DND-41 (cell line): ENCODE results near the gene TALDO1.

Experiments used
- ATAC-seq: fragments of 200-7000 bp; cut with Tn5 transposase; 3 replicates; pipeline ENCODE4 v1.9.1; 2021; ENCODE audit warnings: low read depth; ENCODE audit not compliant: insufficient read depth
- DNase-seq: peaks from one replicate; pipeline ENCODE4 v3.0.0-alpha.2; 2020
- H2AFZ ChIP-seq: 2 replicates; pipeline ENCODE4 v1.6.0; 2012; ENCODE audit warnings: low read depth, low read length
- H3K27ac ChIP-seq: 2 replicates; pipeline ENCODE4 v1.5.1; 2012; ENCODE audit warnings: low read length, inconsistent platforms
- H3K27me3 ChIP-seq: fragments of 200-600 bp; sonication (generic); 2 replicates; pipeline ENCODE4 v1.6.0; 2012; ENCODE audit warnings: low read length, mild to moderate bottlenecking, inconsistent platforms; ENCODE audit not compliant: insufficient read depth, poor library complexity
- H3K36me3 ChIP-seq: 2 replicates; pipeline ENCODE4 v1.5.1; 2012; ENCODE audit warnings: low read length, inconsistent platforms; ENCODE audit not compliant: insufficient read depth
- H3K4me1 ChIP-seq: 2 replicates; pipeline ENCODE4 v1.5.1; 2012; ENCODE audit warnings: mild to moderate bottlenecking, low read length; ENCODE audit not compliant: insufficient read depth
- H3K4me2 ChIP-seq: 2 replicates; pipeline ENCODE4 v1.6.0; 2012; ENCODE audit warnings: mild to moderate bottlenecking, moderate library complexity, low read length, inconsistent platforms; ENCODE audit not compliant: insufficient read depth
- H3K4me3 ChIP-seq, 2 experiments: fragments of 200-600 bp in 1 of 2; shearing (Covaris generic) in 1 of 2; 2 replicates each; pipeline ENCODE4 v1.5.1; 2012 to 2016; ENCODE audit warnings: inconsistent platforms in 2 of 2, low read length in 2 of 2, mild to moderate bottlenecking in 2 of 2, low read depth in 1 of 2, moderate library complexity in 1 of 2
- H3K79me2 ChIP-seq: 2 replicates; pipeline ENCODE4 v1.6.0; 2012; ENCODE audit warnings: low read length, inconsistent platforms; ENCODE audit not compliant: insufficient read depth
- H3K9ac ChIP-seq: 2 replicates; pipeline ENCODE4 v1.6.0; 2012; ENCODE audit warnings: low read depth, mild to moderate bottlenecking, inconsistent platforms, low read length, moderate library complexity
- H3K9me3 ChIP-seq: 2 replicates; pipeline ENCODE4 v1.5.1; 2012; ENCODE audit warnings: low read length, moderate library complexity, mild to moderate bottlenecking, inconsistent platforms; ENCODE audit not compliant: insufficient read depth, severe bottlenecking
- H4K20me1 ChIP-seq: 2 replicates; pipeline ENCODE4 v1.6.0; 2012; ENCODE audit warnings: low read length; ENCODE audit not compliant: insufficient read depth
- CTCF ChIP-seq: IDR thresholded peaks from 2 replicates; pipeline ENCODE4 v1.5.1; 2012; ENCODE audit warnings: borderline replicate concordance, low read length, moderate library complexity, mild to moderate bottlenecking; ENCODE audit not compliant: poor library complexity, severe bottlenecking; ENCODE audit errors: extremely low read depth
- EZH2 ChIP-seq: IDR thresholded peaks from 3 replicates; pipeline ENCODE4 v1.6.1; 2012; ENCODE audit warnings: borderline replicate concordance, low read depth, mild to moderate bottlenecking, moderate library complexity, low read length, inconsistent platforms; ENCODE audit not compliant: severe bottlenecking

TALDO1 gene

GRCh38 chr11:794013-794765 is 46.9 kb downstream of the TALDO1 start:
- ATAC-seq (no peak), DNase-seq (no peak)
- H3K4me1 ChIP-seq = peaks cover 37% of the 10 kb centered on the region
- peaks cover 33% of the 10 kb centered on the region for H3K36me3 ChIP-seq
- H4K20me1 ChIP-seq = peaks cover 43% of the 10 kb centered on the region
- 0 out of 2 replicates have a peak overlapping the region, but pooled peaks have one; percentile 14 for H3K4me2 ChIP-seq
- peaks cover 20% of the 10 kb centered on the region for H3K79me2 ChIP-seq
- H3K27ac ChIP-seq = no peak overlapping the region
- H3K4me3 ChIP-seq = no peak overlapping the region
- no peaks in the 10 kb centered on the region for H3K9me3 ChIP-seq
- H2AFZ ChIP-seq = no peak overlapping the region
- H3K27me3 ChIP-seq = no peaks in the 10 kb centered on the region
- H3K9ac ChIP-seq = no peak overlapping the region
- TF ChIP-seq EZH2 (no peak), CTCF (no peak)

- H4K20me1 ChIP-seq = peaks cover 48% of the 10 kb centered on the region
- peak overlapping the region; percentile 86 for H3K9ac ChIP-seq
- peaks cover 20% of the 10 kb centered on the region for H3K79me2 ChIP-seq
- no peaks in the 10 kb centered on the region for H3K9me3 ChIP-seq
- H3K27me3 ChIP-seq = no peaks in the 10 kb centered on the region
- TF ChIP-seq CTCF = no peak
- TF ChIP-seq EZH2 = no peak
- H3K4me3 ChIP-seq = peak overlapping the region in 1 of 2 experiments; percentile 98; a peak in 3 of 4 replicates
- DNase-seq (peak; percentile 38), ATAC-seq (no peak)
- no peak overlapping the region for H3K27ac ChIP-seq
- H3K4me1 ChIP-seq = peaks cover 37% of the 10 kb centered on the region
- peak overlapping the region; percentile 97 for H3K4me2 ChIP-seq
- H2AFZ ChIP-seq = no peak overlapping the region
- peaks cover 41% of the 10 kb centered on the region for H3K36me3 ChIP-seq
Observed at GRCh38 chr11:794766-795633, 47.7 kb downstream of the TALDO1 start.

- peaks cover 54% of the 10 kb centered on the region for H4K20me1 ChIP-seq
- H3K4me2 ChIP-seq = peak overlapping the region; percentile 97
- H3K79me2 ChIP-seq = peaks cover 20% of the 10 kb centered on the region
- ATAC-seq (peak; percentile 64), DNase-seq (peak; percentile 86)
- TF ChIP-seq CTCF = peak; percentile 5
- no peak for TF ChIP-seq EZH2
- no peaks in the 10 kb centered on the region for H3K9me3 ChIP-seq
- peaks cover 37% of the 10 kb centered on the region for H3K4me1 ChIP-seq
- peaks cover 50% of the 10 kb centered on the region for H3K36me3 ChIP-seq
- peak overlapping the region; percentile 84 for H3K27ac ChIP-seq
- H3K9ac ChIP-seq = peak overlapping the region; percentile 86
- H3K27me3 ChIP-seq = no peaks in the 10 kb centered on the region
- H3K4me3 ChIP-seq = peak overlapping the region; percentile 67 to 98; a peak in 3 of 4 replicates
- peak overlapping the region; percentile 37; the same call in 1 of the 2 replicates for H2AFZ ChIP-seq
Observed at GRCh38 chr11:795634-796564, 48.6 kb downstream of the TALDO1 start.
